C4-2B (cell line): ENCODE data around the gene FAM83E.

Source experiments
- ZFX ChIP-seq: fragments of 450-650 bp; IDR thresholded peaks from 2 replicates; pipeline ENCODE4 v1.6.1; 2017
- TF ChIP-seq, protein P1 (sequence below): fragments of 450-650 bp; conservative IDR thresholded peaks from 2 replicates; pipeline ENCODE4 v1.5.1; 2017; ENCODE audit warnings: mild to moderate bottlenecking

DNA sequence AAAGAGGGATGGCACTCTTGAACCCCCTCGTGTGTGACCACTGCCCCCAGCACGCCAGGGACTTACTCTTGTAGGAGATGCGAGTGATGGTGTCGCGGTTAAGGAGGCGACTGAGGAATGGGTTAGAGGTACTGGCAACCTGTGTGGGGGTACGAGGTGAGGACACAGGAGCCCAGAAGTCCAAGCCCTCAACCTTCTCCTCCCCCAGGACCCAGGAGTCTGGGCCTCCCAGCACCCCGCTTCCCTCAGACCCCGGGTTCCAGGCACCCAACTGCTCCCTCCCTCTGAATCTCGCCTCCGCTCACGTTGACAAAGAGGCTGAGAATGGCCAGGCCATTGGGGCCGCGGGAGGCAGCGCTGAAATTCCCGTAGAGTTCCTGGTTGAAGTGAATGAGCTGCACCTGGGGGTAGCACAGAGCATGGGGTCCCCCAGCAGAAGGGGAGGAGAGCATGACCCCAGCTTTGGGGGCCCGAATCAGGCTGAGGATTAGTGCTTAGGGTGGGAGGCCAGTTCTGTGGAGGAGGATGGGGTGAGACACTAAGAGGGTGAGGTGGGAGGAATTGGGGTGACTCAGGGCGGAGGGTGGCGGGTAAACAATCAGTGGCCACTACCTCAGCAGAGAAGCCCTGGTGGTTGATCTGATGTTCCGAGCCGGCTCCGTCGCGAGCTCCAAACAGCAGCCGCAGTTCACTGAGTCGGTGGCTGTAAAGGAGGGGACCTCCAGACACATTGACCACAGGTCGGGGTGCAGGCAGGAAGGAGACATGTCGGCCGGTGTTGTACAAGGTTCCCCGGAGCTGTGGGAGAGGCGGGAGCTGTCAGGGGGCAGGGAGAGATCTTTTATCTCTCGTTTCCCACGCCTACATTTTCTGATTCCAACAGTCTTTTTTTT is 24.9 kb upstream of the FAM83E start:
- TF ChIP-seq, protein P1, sequence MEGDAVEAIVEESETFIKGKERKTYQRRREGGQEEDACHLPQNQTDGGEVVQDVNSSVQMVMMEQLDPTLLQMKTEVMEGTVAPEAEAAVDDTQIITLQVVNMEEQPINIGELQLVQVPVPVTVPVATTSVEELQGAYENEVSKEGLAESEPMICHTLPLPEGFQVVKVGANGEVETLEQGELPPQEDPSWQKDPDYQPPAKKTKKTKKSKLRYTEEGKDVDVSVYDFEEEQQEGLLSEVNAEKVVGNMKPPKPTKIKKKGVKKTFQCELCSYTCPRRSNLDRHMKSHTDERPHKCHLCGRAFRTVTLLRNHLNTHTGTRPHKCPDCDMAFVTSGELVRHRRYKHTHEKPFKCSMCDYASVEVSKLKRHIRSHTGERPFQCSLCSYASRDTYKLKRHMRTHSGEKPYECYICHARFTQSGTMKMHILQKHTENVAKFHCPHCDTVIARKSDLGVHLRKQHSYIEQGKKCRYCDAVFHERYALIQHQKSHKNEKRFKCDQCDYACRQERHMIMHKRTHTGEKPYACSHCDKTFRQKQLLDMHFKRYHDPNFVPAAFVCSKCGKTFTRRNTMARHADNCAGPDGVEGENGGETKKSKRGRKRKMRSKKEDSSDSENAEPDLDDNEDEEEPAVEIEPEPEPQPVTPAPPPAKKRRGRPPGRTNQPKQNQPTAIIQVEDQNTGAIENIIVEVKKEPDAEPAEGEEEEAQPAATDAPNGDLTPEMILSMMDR: no peak
- no peak for TF ChIP-seq ZFX
